Neural progenitor cell (in vitro differentiated cells): ENCODE data around the gene ERC2. TPM values are rescaled to one million over a fixed set of nuclear protein-coding genes. Genes with fewer than 3 reads are reported as not detected.
A peak's percentile ranks its signal among the peaks of the same experiment; 100 is the strongest.
"Not testable (repeated sequence)": the region's sequence is repeated elsewhere in the genome, so short reads cannot be mapped to it uniquely, and the experiment has no call there.

Source experiments
- DNase-seq: peaks from one replicate; pipeline ENCODE4 v3.0.0-alpha.2; 2016; ENCODE audit warnings: low spot score
- H2AFZ ChIP-seq: fragments of 200-600 bp; sonication (generic); replicated peaks from 2 replicates; pipeline ENCODE4 v1.6.1; 2016; ENCODE audit warnings: antibody characterized with exemption
- H3F3A ChIP-seq: fragments of 200-600 bp; sonication (generic); 2 replicates; pipeline ENCODE4 v1.6.1; 2016; ENCODE audit warnings: antibody characterized with exemption, low read depth
- H3K27ac ChIP-seq: fragments of 200-600 bp; sonication (generic); 2 replicates; pipeline ENCODE4 v1.5.1; 2016; ENCODE audit warnings: mild to moderate bottlenecking
- H3K27me3 ChIP-seq: fragments of 200-600 bp; sonication (generic); 2 replicates; pipeline ENCODE4 v1.6.1; 2016; ENCODE audit warnings: mild to moderate bottlenecking, moderate library complexity
- H3K36me3 ChIP-seq: fragments of 200-600 bp; sonication (generic); 2 replicates; pipeline ENCODE4 v1.5.1; 2016
- H3K4me1 ChIP-seq: fragments of 200-600 bp; sonication (generic); 2 replicates; pipeline ENCODE4 v1.6.1; 2016; ENCODE audit warnings: mixed run types
- H3K4me2 ChIP-seq: fragments of 200-600 bp; sonication (generic); 2 replicates; pipeline ENCODE4 v1.6.1; 2016
- H3K4me3 ChIP-seq: fragments of 200-600 bp; sonication (generic); 2 replicates; pipeline ENCODE4 v1.5.1; 2016
- H3K79me2 ChIP-seq: fragments of 200-600 bp; sonication (generic); 2 replicates; pipeline ENCODE4 v1.6.1; 2016; ENCODE audit warnings: low read depth
- H3K9ac ChIP-seq: fragments of 200-600 bp; sonication (generic); 2 replicates; pipeline ENCODE4 v1.6.1; 2016
- H3K9me3 ChIP-seq: fragments of 200-600 bp; sonication (generic); 2 replicates; pipeline ENCODE4 v1.5.1; 2016; ENCODE audit warnings: low read depth
- H4K20me1 ChIP-seq: fragments of 200-600 bp; sonication (generic); 2 replicates; pipeline ENCODE4 v1.6.1; 2016; ENCODE audit warnings: low read depth
- H3K27ac Mint-ChIP-seq: 3 replicates; pipeline ENCODE4 v1.8.0; 2021; ENCODE audit warnings: mixed read lengths
- H3K27me3 Mint-ChIP-seq: 2 replicates; pipeline ENCODE4 v1.8.0; 2022; ENCODE audit warnings: low read depth, mild to moderate bottlenecking, inconsistent platforms, moderate library complexity, mixed read lengths; ENCODE audit not compliant: insufficient read depth
- H3K36me3 Mint-ChIP-seq: 3 replicates; pipeline ENCODE4 v1.8.0; 2021; ENCODE audit warnings: mixed read lengths
- H3K4me1 Mint-ChIP-seq: 3 replicates; pipeline ENCODE4 v1.8.0; 2021; ENCODE audit warnings: mixed read lengths
- H3K4me3 Mint-ChIP-seq: 3 replicates; pipeline ENCODE4 v1.8.0; 2021; ENCODE audit warnings: mild to moderate bottlenecking, moderate library complexity, mixed read lengths
- H3K9me3 Mint-ChIP-seq: 3 replicates; pipeline ENCODE4 v1.8.0; 2020; ENCODE audit warnings: mixed read lengths
- EZH2 ChIP-seq: fragments of 200-600 bp; sonication (generic); IDR thresholded peaks from 2 replicates; pipeline ENCODE4 v1.6.1; 2017; ENCODE audit warnings: antibody characterized with exemption, mild to moderate bottlenecking, moderate library complexity
- EZH2phosphoT487 ChIP-seq: fragments of 200-600 bp; sonication (generic); IDR thresholded peaks from 2 replicates; pipeline ENCODE4 v1.6.1; 2017; ENCODE audit warnings: antibody characterized with exemption
- total RNA-seq: library from RNA; depleted of rRNA; stranded (reverse); fragments of >200 nt; gene quantifications from 2 replicates; pipeline ENCODE4 v1.2.3, GENCODE V29; 2015; ENCODE audit warnings: low replicate concordance
- TF ChIP-seq, protein P1 (sequence below): fragments of 200-600 bp; sonication (generic); IDR thresholded peaks from 2 replicates; pipeline ENCODE4 v1.5.1; 2017; ENCODE audit warnings: antibody characterized with exemption, mild to moderate bottlenecking

Gene ERC2
- total RNA-seq, 1 donor from 2014 or later, result 24.8 TPM

DNA sequence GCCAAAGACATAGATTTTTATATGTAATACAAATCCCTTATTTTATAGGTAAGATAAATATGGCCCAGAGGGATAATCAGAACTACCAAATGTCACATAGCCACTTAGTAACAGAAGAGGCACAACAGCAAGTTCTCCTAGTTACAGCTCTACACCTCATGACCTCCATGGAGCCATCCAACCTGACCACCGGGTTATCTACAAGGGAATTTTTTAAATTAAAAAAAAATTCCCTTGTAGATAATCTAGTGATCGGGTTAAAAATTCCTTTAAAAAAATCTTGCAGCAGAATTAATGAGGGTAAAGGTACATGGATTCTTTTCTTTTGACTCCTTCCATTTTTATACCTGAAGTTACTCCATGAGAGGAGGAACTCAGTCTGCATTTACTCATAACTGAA, 615.9 kb downstream of the ERC2 start:
- H3K9me3 ChIP-seq, result no peaks in the 10 kb centered on the region
- Mint-ChIP-seq H3K27ac (no peak overlapping the region), H3K9me3 (no peaks in the 10 kb centered on the region), H3K36me3 (no peaks in the 10 kb centered on the region), H3K4me3 (no peak overlapping the region), H3K27me3 (no peaks in the 10 kb centered on the region), H3K4me1 (peaks cover 16% of the 10 kb centered on the region)
- H3K27ac ChIP-seq, result no peak overlapping the region
- H3K4me2 ChIP-seq, result no peak overlapping the region
- H3K9ac ChIP-seq, result no peak overlapping the region
- H3K4me3 ChIP-seq, result no peak overlapping the region
- no peak for DNase-seq
- H3F3A ChIP-seq, result no peaks in the 10 kb centered on the region
- peaks cover 6% of the 10 kb centered on the region for H3K4me1 ChIP-seq
- TF ChIP-seq EZH2phosphoT487 (no peak), EZH2 (no peak)
- TF ChIP-seq, protein P1, sequence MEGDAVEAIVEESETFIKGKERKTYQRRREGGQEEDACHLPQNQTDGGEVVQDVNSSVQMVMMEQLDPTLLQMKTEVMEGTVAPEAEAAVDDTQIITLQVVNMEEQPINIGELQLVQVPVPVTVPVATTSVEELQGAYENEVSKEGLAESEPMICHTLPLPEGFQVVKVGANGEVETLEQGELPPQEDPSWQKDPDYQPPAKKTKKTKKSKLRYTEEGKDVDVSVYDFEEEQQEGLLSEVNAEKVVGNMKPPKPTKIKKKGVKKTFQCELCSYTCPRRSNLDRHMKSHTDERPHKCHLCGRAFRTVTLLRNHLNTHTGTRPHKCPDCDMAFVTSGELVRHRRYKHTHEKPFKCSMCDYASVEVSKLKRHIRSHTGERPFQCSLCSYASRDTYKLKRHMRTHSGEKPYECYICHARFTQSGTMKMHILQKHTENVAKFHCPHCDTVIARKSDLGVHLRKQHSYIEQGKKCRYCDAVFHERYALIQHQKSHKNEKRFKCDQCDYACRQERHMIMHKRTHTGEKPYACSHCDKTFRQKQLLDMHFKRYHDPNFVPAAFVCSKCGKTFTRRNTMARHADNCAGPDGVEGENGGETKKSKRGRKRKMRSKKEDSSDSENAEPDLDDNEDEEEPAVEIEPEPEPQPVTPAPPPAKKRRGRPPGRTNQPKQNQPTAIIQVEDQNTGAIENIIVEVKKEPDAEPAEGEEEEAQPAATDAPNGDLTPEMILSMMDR, result no peak
- H3K27me3 ChIP-seq, result no peaks in the 10 kb centered on the region
- no peaks in the 10 kb centered on the region for H4K20me1 ChIP-seq
- H2AFZ ChIP-seq, result no peak overlapping the region
- no peaks in the 10 kb centered on the region for H3K36me3 ChIP-seq
- no peaks in the 10 kb centered on the region for H3K79me2 ChIP-seq

DNA sequence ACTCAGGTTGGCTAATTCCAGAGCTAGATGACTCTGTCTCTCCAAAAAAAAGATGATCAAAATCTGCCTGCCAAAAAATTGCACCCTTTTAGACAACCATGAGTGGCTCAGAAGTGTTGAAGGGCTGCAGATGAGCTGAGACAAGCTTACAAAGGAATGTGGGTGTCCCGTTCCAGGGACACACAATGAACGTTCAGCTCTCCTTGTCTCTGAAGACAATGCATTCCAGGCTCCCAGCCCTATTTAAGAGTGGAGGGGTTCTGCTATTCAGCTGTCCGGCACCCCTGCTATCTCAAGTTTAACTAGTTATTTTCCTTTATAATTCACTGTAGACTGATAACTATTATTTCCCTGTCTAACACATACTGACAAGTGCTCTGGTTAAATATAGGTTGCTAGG, 626.1 kb downstream of the ERC2 start:
- no peaks in the 10 kb centered on the region for H3K27me3 Mint-ChIP-seq
- H3K4me1 Mint-ChIP-seq, result no peaks in the 10 kb centered on the region
- no peak overlapping the region for H3K4me3 Mint-ChIP-seq
- peaks cover 11% of the 10 kb centered on the region for H3K9me3 Mint-ChIP-seq
- H3K4me1 ChIP-seq, result peaks cover 15% of the 10 kb centered on the region
- no peak overlapping the region for H3K4me3 ChIP-seq
- peak overlapping the region; percentile 16 for H3K4me2 ChIP-seq
- no peak overlapping the region for H3K27ac Mint-ChIP-seq
- no peak for TF ChIP-seq EZH2phosphoT487
- TF ChIP-seq, protein P1, result no peak
- no peak for TF ChIP-seq EZH2
- DNase-seq, result peak; percentile 76
- H4K20me1 ChIP-seq, result no peaks in the 10 kb centered on the region
- H3K36me3 Mint-ChIP-seq, result no peaks in the 10 kb centered on the region
- no peak overlapping the region for H2AFZ ChIP-seq
- H3K27me3 ChIP-seq, result no peaks in the 10 kb centered on the region
- no peak overlapping the region for H3K27ac ChIP-seq
- H3F3A ChIP-seq, result no peaks in the 10 kb centered on the region
- H3K9ac ChIP-seq, result no peak overlapping the region
- peaks cover 8% of the 10 kb centered on the region for H3K9me3 ChIP-seq
- peaks cover 4% of the 10 kb centered on the region for H3K36me3 ChIP-seq
- H3K79me2 ChIP-seq, result no peaks in the 10 kb centered on the region

DNA sequence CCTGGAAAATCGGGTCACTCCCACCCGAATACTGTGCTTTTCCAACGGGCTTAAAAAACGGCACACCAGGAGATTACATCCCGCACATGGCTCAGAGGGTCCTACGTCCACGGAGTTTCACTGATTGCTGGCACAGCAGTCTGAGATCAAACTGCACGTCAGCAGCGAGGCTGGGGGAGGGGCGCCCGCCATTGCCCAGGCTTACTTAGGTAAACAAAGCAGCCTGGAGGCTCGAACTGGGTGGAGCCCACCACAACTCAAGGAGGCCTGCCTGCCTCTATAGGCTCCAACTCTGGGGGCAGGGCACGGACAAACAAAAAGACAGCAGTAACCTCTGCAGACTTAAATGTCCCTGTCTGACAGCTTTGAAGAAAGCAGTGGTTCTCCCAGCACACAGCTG, 636.4 kb downstream of the ERC2 start:
- Mint-ChIP-seq H3K36me3 (peaks cover 11% of the 10 kb centered on the region), H3K9me3 (peaks cover 14% of the 10 kb centered on the region)
- peak; percentile 41 for DNase-seq
- H2AFZ ChIP-seq, H3K4me1 ChIP-seq, H3K27me3 Mint-ChIP-seq, H3K9me3 ChIP-seq, H3K4me1 Mint-ChIP-seq, H3K4me3 ChIP-seq, H3K36me3 ChIP-seq, H3K79me2 ChIP-seq, H4K20me1 ChIP-seq, H3K27me3 ChIP-seq, H3K4me3 Mint-ChIP-seq, H3K9ac ChIP-seq, H3K4me2 ChIP-seq, H3K27ac Mint-ChIP-seq, H3K27ac ChIP-seq, H3F3A ChIP-seq: not testable (repeated sequence)

DNA sequence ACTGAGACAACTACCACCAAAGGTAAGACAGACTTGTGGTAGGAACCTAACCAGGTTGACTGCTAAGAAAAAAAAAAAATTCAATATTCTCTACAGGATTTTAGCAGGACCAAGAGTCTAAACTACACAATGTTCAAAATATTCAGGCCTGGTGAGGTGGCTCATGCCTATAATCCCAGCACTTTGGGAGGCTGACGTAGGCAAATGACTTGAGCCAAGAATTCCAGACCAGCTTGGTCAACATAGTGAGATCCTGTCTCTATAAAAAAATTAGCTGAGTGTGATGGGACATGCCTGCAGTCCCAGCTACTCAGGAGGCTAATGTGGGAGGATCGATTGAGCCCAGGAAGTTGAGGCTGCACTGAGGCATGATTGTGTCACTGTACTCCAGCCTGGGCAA, 639.6 kb downstream of the ERC2 start:
- Histone ChIP-seq H3K4me2 (no peak overlapping the region), H3K9ac (no peak overlapping the region)

More for the DNA sequence above, 639.6 kb downstream of the ERC2 start:
- Mint-ChIP-seq H3K36me3 (peaks cover 8% of the 10 kb centered on the region), H3K4me1 (peaks cover 10% of the 10 kb centered on the region), H3K9me3 (peaks cover 12% of the 10 kb centered on the region), H3K4me3 (no peak overlapping the region), H3K27ac (no peak overlapping the region), H3K27me3 (peaks cover 2% of the 10 kb centered on the region)
- Histone ChIP-seq H3K4me3 (no peak overlapping the region), H3K79me2 (no peaks in the 10 kb centered on the region), H3K27me3 (no peaks in the 10 kb centered on the region), H2AFZ (no peak overlapping the region), H4K20me1 (no peaks in the 10 kb centered on the region), H3K27ac (no peak overlapping the region), H3K4me1 (peaks cover 8% of the 10 kb centered on the region), H3K36me3 (no peaks in the 10 kb centered on the region), H3F3A (no peaks in the 10 kb centered on the region), H3K9me3 (no peaks in the 10 kb centered on the region)
- TF ChIP-seq EZH2 (no peak), EZH2phosphoT487 (no peak)
- TF ChIP-seq, protein P1, result no peak
- DNase-seq, result no peak
